Astrocyte of the cerebellum (primary cell): ENCODE data around the gene FXYD6.

Experiments used
- DNase-seq: peaks from one replicate; pipeline ENCODE4 v3.0.0-alpha.2; 2011; ENCODE audit warnings: low read depth
- H3K4me3 ChIP-seq: 2 replicates; pipeline ENCODE4 v1.5.1; 2011; ENCODE audit warnings: mild to moderate bottlenecking, low read depth, low read length, moderate library complexity
- in situ Hi-C: cut with HindIII; loops from 2 replicates; pipeline ENCODE4 v1.10.0; 2017; ENCODE audit warnings: low sequenced_read_pairs
- TF ChIP-seq, protein P1 (sequence below): IDR thresholded peaks from 2 replicates; pipeline ENCODE4 v1.5.1; 2012; ENCODE audit warnings: low read length, low read depth, moderate library complexity, mild to moderate bottlenecking; ENCODE audit errors: missing control alignments

Gene FXYD6

DNA sequence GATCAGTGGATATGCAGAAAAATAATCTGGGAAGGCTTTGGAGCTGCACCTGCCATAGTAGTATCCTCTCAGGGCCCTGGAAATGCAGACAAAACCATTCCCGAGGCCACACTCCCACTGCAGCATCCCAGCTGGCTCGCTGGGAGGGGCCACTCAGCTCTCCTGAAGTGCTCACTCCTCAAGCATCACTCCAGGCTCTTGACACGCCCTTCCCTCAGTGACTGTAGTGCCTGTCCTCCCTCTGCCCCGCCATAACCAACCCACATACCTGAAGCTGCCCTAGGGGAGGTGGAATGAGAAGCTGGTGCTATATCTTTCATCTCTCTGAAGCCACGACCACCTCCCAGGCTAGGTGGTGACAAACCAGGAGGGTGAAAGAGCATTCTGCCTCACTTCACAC is 84.2 kb downstream of the FXYD6 start:
- H3K4me3 ChIP-seq = no peak overlapping the region
- in situ Hi-C loops = no loop called here
- DNase-seq = no peak
- TF ChIP-seq, protein P1, sequence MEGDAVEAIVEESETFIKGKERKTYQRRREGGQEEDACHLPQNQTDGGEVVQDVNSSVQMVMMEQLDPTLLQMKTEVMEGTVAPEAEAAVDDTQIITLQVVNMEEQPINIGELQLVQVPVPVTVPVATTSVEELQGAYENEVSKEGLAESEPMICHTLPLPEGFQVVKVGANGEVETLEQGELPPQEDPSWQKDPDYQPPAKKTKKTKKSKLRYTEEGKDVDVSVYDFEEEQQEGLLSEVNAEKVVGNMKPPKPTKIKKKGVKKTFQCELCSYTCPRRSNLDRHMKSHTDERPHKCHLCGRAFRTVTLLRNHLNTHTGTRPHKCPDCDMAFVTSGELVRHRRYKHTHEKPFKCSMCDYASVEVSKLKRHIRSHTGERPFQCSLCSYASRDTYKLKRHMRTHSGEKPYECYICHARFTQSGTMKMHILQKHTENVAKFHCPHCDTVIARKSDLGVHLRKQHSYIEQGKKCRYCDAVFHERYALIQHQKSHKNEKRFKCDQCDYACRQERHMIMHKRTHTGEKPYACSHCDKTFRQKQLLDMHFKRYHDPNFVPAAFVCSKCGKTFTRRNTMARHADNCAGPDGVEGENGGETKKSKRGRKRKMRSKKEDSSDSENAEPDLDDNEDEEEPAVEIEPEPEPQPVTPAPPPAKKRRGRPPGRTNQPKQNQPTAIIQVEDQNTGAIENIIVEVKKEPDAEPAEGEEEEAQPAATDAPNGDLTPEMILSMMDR = no peak

DNA sequence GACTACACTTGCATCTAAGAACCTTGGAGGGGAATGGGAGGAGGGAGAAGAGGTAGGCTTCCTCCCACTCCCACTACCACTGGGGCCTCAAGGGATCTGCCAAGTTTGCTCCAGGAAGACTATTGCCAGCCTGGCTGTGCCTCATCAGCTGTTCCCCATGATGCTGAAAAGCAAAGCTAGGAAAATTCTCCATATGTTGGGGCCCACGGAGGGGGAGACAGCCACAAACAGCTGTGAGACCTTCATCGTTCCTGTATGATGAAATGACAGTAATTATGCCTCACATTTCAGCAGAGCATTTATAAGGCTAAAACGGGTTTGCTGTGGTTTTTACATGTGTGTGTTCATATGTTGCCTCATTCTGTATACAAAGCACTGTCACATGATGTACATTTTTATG is 86.2 kb downstream of the FXYD6 start:
- in situ Hi-C loops = no loop called here
- TF ChIP-seq, protein P1 = no peak
- DNase-seq = no peak
- H3K4me3 ChIP-seq = no peak overlapping the region

DNA sequence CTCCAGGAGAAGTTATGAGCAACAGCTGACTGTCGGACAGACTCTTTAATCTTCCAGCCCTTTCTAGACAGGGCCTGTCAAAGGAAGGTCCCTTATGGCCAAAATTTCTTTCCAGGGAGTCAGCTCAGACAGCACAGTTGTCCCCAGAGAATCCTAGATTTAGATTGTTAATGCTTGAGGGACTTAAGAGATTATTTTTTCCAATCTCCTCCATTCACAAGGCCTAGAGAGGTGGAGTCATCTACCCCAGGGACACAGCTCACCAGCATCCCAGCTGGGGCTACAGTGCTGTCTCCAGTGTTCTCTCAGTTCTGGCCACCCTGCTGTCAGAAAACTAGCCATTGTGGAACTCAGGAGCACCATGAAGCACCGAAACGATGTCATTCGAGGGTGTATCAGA is 87.2 kb downstream of the FXYD6 start:
- H3K4me3 ChIP-seq = no peak overlapping the region
- TF ChIP-seq, protein P1 = no peak
- no peak for DNase-seq
- in situ Hi-C loops = no loop called here
